Activated CD4-positive, alpha-beta T cell treated with anti-CD3 and anti-CD28 coated beads, Interleukin-2, amount 10 ng/mL, durations not matched to agents 24 days and 14 days (primary cell): ENCODE results near the gene MED8. TPM values are rescaled to one million over a fixed set of nuclear protein-coding genes. Genes with fewer than 3 reads are reported as not detected.

Source experiments
- DNase-seq: peaks from one replicate; pipeline ENCODE4 v3.0.0; 2022
- H3K27ac Mint-ChIP-seq: one replicate; pipeline ENCODE4 v1.8.0; 2022; ENCODE audit warnings: mild to moderate bottlenecking, mixed read lengths
- H3K27me3 Mint-ChIP-seq: one replicate; pipeline ENCODE4 v1.8.0; 2022; ENCODE audit warnings: mixed read lengths
- H3K36me3 Mint-ChIP-seq: one replicate; pipeline ENCODE4 v1.8.0; 2022; ENCODE audit warnings: low read depth, mild to moderate bottlenecking, mixed read lengths
- H3K4me1 Mint-ChIP-seq: one replicate; pipeline ENCODE4 v1.8.0; 2021; ENCODE audit warnings: mixed read lengths
- H3K4me3 Mint-ChIP-seq: one replicate; pipeline ENCODE4 v1.8.0; 2022; ENCODE audit warnings: mild to moderate bottlenecking, moderate library complexity, mixed read lengths
- H3K9me3 Mint-ChIP-seq: one replicate; pipeline ENCODE4 v1.8.0; 2021; ENCODE audit warnings: mixed read lengths
- intact Hi-C: fragments of 100-400 bp; cut with micrococcal nuclease; formaldehyde crosslinking; loops from one replicate; pipeline ENCODE4 v1.15.1; 2023
- total RNA-seq: library from RNA; stranded (reverse); gene quantifications from 2 replicates; pipeline ENCODE4 v1.2.3, GENCODE V29; 2022

MED8 gene
- total RNA-seq, 1 donor from 2014 or later, result 45.1 TPM

GRCh38 chr1:43338001-43338400 is 51.6 kb downstream of the MED8 start:
- no peaks in the 10 kb centered on the region for H3K36me3 Mint-ChIP-seq
- no peak overlapping the region for H3K4me3 Mint-ChIP-seq
- no peaks in the 10 kb centered on the region for H3K4me1 Mint-ChIP-seq

GRCh38 chr1:43337588-43337987 is 52.0 kb downstream of the MED8 start, which contains the start of gene MPL:
Gene MPL (plus strand): TSS chr1:43337818. CDS start chr1:43337849, 31 bp downstream.
- no peaks in the 10 kb centered on the region for H3K9me3 Mint-ChIP-seq
- no peak for DNase-seq
- H3K36me3 Mint-ChIP-seq, result no peaks in the 10 kb centered on the region
- no peaks in the 10 kb centered on the region for H3K4me1 Mint-ChIP-seq
- no peak within 1 kb of the TSS for H3K27ac Mint-ChIP-seq
- peaks cover 8% of the 10 kb centered on the region for H3K27me3 Mint-ChIP-seq
- no peak within 1 kb of the TSS for H3K4me3 Mint-ChIP-seq
- intact Hi-C loops, result loop anchor here (10.0 kb wide), 1 partner anchor 493 kb away; the partner anchor contains the start of gene ZNF691

More at GRCh38 chr1:43338001-43338400, 51.6 kb downstream of the MED8 start:
- intact Hi-C loops, result loop anchor here (10.0 kb wide), 1 partner anchor 493 kb away; the partner anchor contains the start of gene ZNF691
- no peak for DNase-seq
- peaks cover 8% of the 10 kb centered on the region for H3K27me3 Mint-ChIP-seq
- H3K9me3 Mint-ChIP-seq, result no peaks in the 10 kb centered on the region
- H3K27ac Mint-ChIP-seq, result no peak overlapping the region

DNA sequence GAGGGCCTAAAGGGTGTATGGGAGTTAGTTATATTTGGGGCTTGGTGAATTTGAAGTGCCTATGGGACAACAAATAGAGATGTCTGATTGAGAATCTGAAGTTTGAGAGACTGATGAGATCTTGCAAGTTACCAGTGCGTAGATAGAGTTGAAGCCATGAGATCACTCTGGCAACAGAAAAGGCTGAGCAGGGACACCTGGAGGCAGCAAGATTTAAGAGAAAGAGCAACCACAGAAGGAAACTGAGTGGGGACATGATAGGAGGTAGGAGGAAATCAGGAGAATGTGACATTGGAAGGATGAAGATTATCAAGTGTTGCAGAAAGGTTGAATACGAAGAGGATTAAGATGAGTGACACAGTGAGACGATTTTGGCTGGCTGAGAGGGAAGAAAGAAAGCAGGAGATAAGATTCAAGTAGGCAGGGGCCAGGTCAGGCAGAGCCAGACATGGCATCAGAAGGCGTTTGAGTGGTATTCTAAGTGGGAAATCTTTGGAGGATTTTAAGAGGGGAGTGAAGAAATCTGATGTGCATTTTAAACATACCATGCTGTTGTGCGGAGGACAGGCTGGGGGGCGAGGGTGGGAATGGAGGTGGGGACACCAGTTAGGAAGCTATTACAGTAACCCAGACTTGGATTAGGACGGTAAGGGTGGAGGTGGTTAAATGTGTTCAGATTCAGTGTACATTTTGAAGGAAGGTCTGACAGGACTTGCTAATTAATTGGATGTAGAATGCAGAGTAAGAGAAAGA is 55.0 kb downstream of the MED8 start:
- peaks cover 3% of the 10 kb centered on the region for H3K9me3 Mint-ChIP-seq
- H3K36me3 Mint-ChIP-seq, result no peaks in the 10 kb centered on the region
- H3K4me1 Mint-ChIP-seq, result peaks cover 13% of the 10 kb centered on the region
- intact Hi-C loops, result loop anchor here (5.0 to 10.0 kb wide), 2 partner anchors 37 to 490 kb away; partner anchors contain the start of gene ZNF691
- H3K27me3 Mint-ChIP-seq, result no peaks in the 10 kb centered on the region
- H3K27ac Mint-ChIP-seq, result peak overlapping the region; percentile 8
- H3K4me3 Mint-ChIP-seq, result no peak overlapping the region
- DNase-seq, result no peak

Other genes starting within 250 kb of the MED8 start
- 134 and 135 TPM in 2 replicates for gene EBNA1BP2, start 217.5 kb downstream of the MED8 start, total RNA-seq
- gene CFAP57, start 217.5 kb downstream of the MED8 start, total RNA-seq, result 0.40 TPM in 1 of 2 replicates, not detected in the other
- not detected in 2 replicates for gene TMEM125, start 119.8 kb downstream of the MED8 start, total RNA-seq
- gene C1orf210, start 104.2 kb downstream of the MED8 start, total RNA-seq, result not detected in 2 replicates
- 0.23 and 0.40 TPM in 2 replicates for gene TIE1, start 88.8 kb downstream of the MED8 start, total RNA-seq
- not detected in 2 replicates for gene MPL, start 52.0 kb downstream of the MED8 start, total RNA-seq
- gene CDC20, start 30.8 kb downstream of the MED8 start, total RNA-seq, result 84.3 and 86.9 TPM in 2 replicates
- gene ELOVL1, start 21.8 kb downstream of the MED8 start, total RNA-seq, result 76.8 and 85.1 TPM in 2 replicates
- gene SZT2, start 99 bp upstream of the MED8 start, total RNA-seq, result 54.0 and 56.2 TPM in 2 replicates
- 14.8 and 15.1 TPM in 2 replicates for gene HYI, start 64.1 kb upstream of the MED8 start, total RNA-seq
- gene PTPRF, start 141.1 kb upstream of the MED8 start, total RNA-seq, result 2.1 and 2.7 TPM in 2 replicates